NCI-H345 (cell line): Measurements from ENCODE around the gene SEC24C.
"Not testable (repeated sequence)": the region's sequence is repeated elsewhere in the genome, so short reads cannot be mapped to it uniquely, and the experiment has no call there.

Source experiments
- DNase-seq: peaks from one replicate; lab custom pipeline; 2025; lab: John Stamatoyannopoulos, UW

SEC24C gene

DNA sequence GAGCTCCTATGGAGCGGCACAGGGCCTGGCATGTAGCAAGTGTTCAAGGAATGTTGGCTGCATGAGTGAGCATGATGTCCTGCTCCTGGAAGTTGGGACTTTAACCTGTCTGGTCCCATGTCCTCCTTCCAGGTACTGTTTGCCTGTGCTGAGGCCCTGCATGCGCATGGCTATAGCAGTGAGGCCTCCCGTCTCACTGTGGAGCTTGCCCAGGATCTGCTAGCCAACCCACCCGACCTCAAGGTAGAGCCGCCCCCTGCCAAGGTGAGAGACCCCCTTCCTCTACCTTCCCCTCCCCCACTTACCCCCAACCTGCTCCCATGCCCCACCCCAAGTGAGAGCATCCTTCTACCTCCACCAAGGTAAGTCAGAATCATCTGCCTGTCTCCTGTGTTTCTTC lies 49.3 kb downstream of the SEC24C start:
- no peak for DNase-seq

DNA sequence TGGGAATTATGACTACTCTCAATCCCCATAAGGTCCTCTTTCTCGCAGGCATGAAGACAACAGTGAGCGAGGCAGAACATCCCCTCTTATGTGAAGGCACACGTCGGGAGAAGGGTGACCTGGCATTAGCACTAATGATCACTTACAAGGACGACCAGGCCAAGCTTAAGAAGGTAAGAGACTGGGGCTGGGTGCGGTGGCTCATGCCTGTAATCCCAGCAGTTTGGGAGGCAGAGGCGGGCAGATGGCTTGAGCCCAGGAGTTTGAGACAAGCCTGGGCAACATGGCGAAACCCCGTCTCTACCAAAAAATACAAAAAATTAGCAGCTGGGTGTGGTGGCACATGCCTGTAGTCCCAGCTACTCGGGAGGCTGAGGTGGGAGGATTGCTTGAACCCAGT lies 51.3 kb downstream of the SEC24C start:
- DNase-seq: not testable (repeated sequence)

DNA sequence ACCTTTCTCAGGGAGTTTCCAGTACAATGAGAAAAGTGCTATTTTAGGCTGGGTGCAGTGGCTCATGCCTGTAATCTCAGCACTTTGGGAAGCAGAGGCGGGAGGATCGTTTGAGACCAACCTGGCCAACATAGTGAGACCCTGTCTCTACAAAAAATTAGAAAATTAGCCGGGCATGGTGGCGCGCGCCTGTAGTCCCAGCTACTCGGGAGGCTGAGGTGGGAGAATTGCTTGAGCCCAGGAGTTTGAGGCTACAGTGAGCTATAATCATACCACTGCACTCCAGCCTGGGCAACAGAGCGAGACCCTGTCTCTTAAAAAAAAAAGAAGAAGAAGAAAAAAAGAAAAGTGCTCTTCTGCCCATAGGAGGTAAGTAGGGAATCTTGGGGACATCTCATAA lies 51.9 kb downstream of the SEC24C start:
- DNase-seq: not testable (repeated sequence)

DNA sequence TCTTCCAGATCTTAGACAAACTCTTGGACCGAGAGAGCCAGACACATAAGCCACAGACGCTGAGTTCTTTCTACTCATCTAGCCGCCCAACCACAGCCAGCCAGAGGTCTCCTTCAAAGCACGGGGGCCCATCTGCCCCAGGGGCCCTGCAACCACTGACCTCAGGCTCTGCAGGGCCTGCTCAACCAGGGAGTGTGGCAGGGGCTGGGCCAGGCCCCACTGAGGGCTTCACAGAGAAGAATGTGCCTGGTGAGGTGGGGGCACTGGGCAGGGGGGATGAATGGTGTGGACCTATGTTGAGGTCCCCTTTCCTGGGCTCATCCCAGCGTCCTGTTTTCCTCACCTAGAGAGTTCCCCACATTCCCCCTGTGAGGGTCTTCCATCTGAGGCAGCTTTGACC lies 52.6 kb downstream of the SEC24C start:
- no peak for DNase-seq

DNA sequence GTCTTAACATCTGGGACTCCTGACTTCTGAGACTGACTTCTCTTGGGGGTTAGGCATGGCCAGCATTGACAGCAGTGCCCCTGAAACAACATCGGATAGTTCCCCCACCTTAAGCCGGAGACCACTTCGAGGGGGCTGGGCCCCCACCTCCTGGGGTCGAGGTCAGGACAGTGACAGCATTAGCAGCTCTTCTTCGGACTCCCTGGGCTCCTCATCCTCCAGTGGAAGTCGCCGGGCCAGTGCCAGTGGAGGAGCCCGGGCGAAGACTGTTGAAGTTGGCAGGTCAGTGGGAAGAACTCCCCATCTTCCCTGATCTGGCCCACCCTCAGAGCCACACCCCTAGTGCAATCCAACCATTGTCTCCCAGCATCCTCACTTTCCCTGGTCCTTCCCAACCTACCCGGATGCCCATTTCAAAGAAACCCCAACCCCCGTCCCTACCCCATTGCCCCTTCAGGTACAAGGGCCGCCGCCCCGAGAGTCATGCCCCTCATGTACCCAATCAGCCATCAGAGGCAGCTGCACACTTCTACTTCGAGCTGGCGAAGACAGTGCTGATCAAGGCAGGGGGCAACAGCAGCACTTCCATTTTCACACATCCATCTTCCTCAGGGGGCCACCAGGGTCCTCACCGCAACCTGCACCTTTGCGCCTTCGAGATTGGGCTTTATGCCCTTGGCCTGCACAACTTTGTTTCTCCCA lies 53.3 kb downstream of the SEC24C start:
- no peak for DNase-seq

DNA sequence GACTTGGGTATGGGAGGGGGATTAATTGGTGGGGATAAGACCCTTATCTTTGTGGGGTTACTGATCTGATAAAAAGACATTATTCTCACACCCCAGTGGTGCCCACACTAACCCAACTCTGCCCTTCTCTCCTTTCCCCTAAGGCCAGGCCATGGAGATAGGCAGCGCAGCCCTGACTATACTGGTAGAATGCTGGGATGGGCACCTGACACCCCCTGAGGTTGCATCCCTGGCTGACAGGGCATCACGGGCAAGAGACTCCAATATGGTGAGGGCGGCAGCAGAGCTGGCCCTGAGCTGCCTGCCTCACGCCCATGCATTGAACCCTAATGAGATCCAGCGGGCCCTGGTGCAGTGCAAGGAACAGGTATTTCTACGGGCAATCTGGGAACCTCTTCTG lies 53.9 kb downstream of the SEC24C start:
- DNase-seq: no peak

DNA sequence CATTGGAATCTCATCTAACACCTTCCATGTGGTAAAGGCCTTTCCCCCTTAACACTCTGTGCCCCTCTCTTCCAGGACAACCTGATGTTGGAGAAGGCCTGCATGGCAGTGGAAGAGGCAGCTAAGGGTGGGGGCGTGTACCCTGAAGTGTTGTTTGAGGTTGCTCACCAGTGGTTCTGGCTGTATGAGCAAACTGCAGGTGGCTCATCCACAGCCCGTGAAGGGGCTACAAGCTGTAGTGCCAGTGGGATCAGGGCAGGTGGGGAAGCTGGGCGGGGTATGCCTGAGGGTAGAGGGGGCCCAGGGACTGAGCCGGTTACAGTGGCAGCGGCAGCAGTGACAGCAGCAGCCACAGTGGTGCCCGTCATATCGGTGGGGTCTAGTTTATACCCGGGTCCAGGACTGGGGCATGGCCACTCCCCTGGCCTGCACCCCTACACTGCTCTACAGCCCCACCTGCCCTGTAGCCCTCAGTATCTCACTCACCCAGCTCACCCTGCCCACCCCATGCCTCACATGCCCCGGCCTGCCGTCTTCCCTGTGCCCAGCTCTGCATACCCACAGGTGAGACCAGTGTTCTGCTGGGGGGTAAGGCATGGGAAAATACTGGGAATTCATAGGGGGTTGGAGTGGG lies 54.9 kb downstream of the SEC24C start:
- DNase-seq: no peak

DNA sequence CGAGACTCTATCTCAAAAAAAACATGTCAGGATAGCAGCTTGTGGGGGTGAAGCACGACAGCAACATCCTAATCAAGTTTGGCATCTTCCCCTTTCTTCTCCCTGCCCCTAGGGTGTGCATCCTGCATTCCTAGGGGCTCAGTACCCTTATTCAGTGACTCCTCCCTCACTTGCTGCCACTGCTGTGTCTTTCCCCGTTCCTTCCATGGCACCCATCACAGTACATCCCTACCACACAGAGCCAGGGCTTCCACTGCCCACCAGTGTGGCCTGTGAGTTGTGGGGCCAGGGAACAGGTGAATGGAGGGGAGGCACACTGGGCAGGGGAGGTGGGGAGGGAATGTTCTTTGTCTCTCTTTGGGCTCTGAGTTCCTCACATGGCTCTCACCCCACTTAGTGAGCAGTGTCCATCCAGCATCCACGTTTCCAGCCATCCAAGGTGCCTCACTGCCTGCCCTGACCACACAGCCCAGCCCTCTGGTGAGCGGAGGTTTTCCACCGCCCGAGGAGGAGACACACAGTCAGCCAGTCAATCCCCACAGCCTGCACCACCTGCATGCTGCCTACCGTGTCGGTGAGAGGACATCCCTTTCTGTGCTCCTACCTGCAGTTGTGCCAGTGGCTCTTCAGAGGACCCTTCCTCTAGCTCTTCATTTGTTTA lies 55.9 kb downstream of the SEC24C start:
- no peak for DNase-seq

DNA sequence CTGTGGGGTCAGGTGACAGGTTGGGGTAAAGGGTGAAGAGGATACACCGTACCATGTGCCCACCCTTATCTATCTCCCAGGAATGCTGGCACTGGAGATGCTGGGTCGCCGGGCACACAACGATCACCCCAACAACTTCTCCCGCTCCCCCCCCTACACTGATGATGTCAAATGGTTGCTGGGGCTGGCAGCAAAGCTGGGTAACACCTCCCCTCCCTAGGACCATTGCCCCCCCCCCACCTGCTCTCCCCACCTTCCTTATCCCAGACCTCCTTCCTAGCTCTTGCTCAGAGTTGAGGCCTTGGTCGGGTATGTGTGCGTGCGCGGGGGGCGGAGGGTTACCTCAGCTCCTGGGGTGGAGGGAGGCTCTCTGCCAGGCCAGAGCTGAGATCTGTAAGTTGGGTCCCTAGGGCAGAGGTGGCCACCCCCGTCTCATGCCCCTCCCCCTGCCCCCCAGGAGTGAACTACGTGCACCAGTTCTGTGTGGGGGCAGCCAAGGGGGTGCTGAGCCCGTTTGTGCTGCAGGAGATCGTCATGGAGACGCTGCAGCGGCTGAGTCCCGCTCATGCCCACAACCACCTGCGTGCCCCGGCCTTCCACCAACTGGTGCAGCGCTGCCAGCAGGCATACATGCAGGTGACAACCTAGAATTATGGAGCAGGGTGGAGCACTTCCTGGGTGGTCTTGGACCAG lies 56.5 kb downstream of the SEC24C start:
- DNase-seq: no peak

DNA sequence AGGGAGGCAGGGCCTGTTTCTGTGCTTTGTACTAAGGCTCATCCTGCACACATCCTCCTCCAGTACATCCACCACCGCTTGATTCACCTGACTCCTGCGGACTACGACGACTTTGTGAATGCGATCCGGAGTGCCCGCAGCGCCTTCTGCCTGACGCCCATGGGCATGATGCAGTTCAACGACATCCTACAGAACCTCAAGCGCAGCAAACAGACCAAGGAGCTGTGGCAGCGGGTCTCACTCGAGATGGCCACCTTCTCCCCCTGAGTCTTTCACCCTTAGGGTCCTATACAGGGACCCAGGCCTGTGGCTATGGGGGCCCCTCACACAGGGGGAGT lies 57.0 kb downstream of the SEC24C start:
- DNase-seq: no peak

DNA sequence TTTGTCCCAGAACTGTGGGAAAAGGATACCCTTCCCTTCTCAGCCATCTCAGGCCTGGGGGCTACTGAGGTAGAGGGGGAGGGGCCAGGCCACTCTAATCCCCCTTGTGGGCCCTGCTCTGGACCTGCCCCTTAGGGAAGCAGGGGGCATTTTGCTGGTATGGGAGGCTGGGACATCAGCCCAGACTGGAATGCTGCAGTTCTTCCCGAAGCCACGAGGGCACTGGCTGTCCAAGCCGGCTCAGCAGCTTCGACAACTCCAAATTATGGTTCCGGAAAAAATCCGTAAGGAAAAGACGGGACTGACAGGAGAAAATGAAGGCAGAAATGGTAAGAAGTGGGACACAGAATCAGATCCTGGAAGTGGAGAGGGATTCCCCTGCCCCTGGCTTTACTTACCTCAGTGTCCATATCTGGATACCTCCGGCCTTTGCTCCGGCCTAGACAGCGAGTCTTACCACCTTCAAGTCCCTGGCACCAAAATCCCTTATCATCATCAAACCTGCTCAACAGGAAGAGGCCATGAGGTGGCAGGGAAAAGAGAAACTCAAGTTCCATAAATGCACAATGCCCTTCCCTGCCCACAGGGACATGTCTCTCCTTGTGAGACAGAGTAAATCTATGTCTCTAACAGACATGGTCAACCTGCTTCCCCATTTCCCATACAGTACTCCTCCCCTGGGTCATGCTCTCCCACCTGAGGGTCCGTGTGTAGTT lies 58.3 kb downstream of the SEC24C start:
- DNase-seq: no peak

DNA sequence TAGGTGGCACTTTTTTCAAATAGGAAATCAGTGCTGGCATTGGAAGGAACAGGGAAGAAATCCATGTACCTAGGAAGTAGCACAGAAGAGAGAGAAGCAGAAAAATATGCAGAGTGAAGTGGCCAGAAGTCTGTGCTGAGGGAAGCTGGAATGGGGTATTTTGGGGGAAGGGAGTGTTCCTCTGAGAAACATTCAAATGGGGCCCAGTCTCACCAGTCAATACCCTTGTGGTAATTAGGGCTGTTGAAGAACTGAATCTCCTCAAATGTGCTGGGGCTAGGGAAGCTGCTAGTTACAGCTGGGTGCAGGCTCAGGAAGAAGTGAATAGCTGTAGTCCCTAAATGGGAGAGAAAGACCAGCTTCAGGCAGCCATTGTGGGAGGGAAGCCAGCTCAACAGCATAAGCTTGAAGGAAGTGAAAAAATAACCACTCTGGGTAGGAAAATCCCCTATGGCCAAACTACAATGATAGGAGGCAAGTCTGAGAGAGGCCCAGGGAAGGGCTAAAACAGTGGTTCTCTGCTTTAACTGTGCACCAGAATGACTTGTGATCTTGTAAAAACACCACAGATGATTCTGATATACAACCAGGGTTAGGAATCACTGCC lies 59.6 kb downstream of the SEC24C start:
- DNase-seq: no peak

DNA sequence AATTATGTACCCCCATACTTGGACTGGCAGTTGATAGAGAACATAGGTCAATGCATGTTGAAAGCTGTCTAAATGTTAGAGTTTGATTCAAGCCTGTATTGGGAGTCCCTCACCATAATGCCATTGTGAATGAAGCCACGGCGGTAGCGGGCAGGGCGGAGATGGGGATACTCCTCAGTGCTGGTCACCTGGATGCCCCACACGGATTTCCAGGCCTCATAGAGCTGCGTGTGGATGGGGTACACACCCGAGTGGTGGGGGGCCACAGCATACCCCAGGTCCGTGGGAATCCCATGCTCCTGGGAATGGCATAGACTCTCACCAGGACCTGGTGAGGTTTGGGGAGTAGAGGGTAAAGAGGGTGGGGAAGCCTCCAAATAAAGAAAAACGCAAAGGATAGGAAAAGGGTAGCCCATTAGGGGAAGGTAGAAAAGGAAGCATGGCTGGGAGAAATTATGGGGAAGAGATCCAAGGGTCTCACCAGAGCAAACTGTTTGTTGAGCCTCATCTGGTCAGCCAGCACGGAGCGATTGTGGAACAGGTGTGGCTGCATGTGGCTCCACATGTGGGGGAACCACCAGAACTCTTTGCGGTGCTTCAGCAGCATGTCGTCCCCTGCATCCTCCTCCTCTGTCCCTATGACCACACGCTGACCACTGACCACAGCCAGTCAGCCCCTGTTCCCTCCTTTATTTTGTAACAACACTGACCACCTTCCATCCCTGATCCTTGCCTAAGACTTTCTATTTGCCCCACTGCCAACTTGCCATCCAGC lies 62.2 kb downstream of the SEC24C start:
- no peak for DNase-seq

DNA sequence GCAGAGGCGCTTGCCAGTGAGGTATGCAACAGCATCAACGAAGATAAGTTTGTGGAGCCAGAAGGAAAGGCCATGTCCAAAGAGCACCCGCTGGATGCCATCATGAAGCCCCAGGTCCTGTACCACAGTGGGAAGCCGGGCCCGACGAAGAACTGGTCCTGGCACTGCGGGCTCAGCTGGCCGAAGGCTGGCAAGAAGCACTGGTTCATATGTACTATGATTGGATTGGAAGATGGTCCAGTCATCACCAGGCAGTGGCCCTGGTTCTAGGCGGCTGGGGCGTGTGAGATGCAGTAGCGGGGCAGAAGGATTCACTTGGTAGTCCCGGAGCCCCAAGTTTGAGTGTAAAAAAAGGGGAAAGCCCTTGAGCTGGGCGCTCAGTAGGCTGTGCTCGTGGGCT lies 63.3 kb downstream of the SEC24C start:
- DNase-seq: no peak

DNA sequence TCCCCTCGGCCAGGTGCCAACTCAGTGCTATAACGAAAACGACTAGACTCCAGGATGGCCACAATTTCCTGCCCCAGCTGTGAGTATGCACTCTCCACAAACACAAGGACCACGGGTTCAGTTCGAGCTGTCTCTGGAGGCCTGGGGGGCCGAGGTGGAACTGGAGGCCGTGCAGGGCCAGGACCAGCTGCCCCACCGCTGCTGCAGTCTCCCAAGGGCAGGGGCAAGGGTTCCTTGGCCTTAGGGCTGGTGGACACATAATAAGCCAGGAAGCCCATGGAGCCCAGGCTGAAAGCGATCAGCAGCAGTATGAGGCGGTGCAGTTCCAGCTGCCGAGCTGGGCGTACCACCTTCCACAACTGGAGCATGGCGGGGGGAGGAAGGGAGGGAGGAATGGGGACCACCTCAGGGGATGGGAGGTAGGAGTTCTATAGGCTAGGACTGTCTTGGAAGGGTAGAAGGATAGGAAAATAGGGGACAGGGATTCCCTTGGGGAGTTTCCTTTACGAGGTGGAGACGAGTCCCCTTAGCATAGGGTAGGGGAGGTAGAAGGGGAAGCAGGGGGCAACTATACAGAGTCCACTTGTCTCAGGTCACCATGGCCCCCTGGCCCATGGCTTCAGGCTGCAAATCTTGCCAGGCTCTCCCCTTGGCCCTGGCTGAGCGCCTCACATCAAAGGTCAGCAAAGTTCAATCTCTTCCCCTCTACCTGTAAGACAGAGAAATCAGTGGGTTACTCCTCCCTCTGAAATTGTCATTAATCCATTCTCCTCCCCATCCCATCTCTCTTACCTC lies 64.0 kb downstream of the SEC24C start:
- no peak for DNase-seq

DNA sequence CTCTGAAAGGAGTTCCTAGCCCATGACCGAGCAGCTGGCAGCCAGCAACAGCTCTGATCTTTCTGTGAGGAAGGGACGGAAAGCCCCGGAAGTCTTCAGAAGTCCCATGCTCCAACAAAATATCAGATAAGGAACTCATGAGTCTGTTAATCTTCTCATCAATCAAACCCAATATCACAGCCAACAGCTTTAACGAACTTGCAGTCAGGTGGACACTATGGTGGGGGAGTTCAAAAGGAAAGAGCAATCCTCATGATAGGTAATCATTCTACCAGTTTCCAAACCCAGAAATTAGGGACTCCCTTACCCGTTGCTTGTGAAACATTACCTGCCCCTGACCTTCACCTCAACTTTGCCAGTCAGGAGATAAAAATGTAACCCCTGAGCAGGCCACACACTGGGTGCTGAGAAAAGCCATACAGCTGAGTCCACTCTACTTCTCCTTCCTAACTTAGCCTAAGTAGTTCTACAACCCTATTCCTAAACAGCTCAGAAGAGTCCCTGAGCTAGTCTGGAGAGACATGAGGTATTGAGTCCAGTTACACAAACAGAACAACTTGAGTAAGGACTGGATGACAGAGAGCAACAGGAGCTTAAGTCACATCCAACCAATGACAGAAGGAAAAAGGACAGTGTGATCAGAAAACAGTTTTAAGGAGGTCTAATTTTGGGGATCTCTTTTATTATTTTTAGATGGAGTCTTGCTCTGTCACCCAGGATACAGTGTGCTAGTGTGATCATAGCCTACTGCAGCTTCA lies 65.1 kb downstream of the SEC24C start:
- DNase-seq: no peak

DNA sequence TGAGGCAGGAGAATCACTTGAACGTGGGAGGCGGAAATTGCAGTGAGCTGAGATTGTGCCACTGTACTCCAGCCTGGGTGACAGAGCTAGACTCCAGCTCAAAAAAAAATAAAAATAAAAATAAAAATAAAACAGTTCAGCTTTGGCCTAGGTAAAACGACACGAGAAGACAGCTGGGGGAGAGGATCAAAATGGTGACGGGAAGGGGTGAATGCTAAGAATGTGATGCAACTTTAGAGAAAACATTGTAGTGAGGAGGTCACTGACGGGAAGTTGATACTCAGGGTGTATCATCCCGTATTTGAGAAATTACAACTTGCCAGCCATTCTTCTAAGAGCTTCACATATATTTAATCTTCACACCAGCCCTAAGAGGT lies 66.2 kb downstream of the SEC24C start:
- no peak for DNase-seq

DNA sequence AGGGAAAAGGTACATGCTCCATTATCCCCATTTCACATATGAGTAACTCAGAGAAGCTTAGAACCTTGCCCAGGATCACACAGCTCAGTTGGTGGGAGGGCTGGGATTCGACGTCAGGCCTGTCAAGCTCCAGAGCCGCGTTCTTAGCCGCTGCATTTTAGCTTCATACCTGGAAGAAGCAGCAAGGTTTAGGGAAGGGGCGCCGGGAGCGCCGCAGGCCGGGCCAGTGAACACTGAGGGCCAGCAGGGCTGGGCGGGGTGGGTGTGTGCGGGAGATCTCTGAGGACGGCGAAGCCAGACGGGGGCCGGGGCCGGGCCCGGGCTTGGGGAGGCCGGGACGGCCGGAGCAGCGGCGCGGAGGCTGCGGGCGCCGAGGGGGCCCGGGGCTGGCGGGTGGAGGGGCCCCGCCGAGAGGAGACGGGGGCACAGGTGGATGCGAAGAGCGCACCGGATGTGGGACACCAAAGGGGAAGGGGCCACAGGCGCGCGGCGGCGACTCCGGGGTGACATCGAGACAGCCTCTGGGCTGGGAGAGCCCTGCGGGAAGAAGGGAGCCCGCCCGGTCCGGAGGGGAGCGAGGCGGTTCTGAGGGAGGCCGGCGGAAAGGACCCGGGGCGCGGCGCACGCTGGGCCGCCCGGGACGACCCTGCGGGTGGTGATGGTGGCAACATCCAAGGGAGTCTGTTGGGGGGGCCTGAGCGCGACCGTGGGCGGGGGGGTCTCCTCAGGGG lies 66.7 kb downstream of the SEC24C start:
- no peak for DNase-seq

DNA sequence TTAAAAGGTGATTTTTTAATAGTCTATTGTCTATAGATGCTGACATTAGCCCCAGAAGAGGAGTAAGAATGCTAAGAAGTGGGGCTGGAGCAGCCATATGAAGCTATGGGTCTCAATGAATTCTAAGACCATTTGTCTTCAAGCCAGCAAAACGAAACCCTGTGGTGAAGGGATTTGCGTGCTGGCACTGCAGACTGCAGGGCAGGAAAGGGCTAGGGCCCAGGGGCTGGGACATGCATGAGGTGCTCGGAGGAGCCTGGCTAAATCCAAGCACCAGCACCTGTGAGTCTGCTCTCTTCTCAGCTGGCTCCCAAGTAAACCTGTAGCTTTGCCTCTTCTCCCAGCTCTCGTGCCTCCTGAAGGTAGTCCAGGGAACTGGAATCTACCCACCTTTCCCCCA lies 68.5 kb downstream of the SEC24C start:
- DNase-seq: no peak
